Left lung (tissue), 10 donors: ENCODE measurements around the gene CCDC137. TPM values are rescaled to one million over a fixed set of nuclear protein-coding genes. Genes with fewer than 3 reads are reported as not detected.

Source experiments
- ATAC-seq: fragments of 200-7000 bp; cut with Tn5 transposase; one replicate; pipeline ENCODE4 v1.9.1; 2020; ENCODE audit warnings: moderate library complexity
- DNase-seq, 4 donors: peaks; one replicate each; pipeline ENCODE4 v3.0.0-alpha.2; 2013 to 2020
- H3K27ac ChIP-seq, 2 donors: fragments of 200-600 bp; sonication (generic) in 1 of 2; one replicate each; pipeline versions ENCODE4 v1.5.0 to v1.8.0; 2020 to 2021
- H3K27me3 ChIP-seq, 2 donors: fragments of 200-600 bp; sonication (generic) in 1 of 2; one replicate each; pipeline versions ENCODE4 v1.5.0 to v1.8.0; 2020 to 2021
- H3K36me3 ChIP-seq, 2 donors: fragments of 200-600 bp; sonication (generic) in 1 of 2; one replicate each; pipeline versions ENCODE4 v1.5.0 to v1.8.0; 2020 to 2021
- H3K4me1 ChIP-seq, 2 donors: fragments of 200-600 bp; one replicate each; pipeline ENCODE4 v1.8.0; 2021
- H3K4me3 ChIP-seq, 2 donors: fragments of 200-600 bp; sonication (generic) in 1 of 2; one replicate each; pipeline versions ENCODE4 v1.5.0 to v1.8.0; 2020 to 2021; ENCODE audit warnings: mild to moderate bottlenecking in 1 of 2
- H3K9me3 ChIP-seq, 2 donors: fragments of 200-600 bp; sonication (generic) in 1 of 2; one replicate each; pipeline versions ENCODE4 v1.5.0 to v1.8.0; 2020 to 2021
- intact Hi-C, 2 donors: fragments of 100-400 bp; cut with DNase I; formaldehyde crosslinking; loops; one replicate each; pipeline versions ENCODE4 v1.11.2 to v1.14.2; 2022
- polyA plus RNA-seq, 6 donors: library from polyadenylated mRNA; unstranded; fragments of 120-200 nt; gene quantifications; one replicate each; pipeline ENCODE4 v1.2.1, GENCODE V29; 2013; ENCODE audit not compliant: insufficient read length in 6 of 6
- total RNA-seq, 2 donors: library from RNA; stranded (reverse); fragmentation: NEBNext Ultra II Directional; extraction: Animal tissue kit (Norgen Biotek cat#: 25700); gene quantifications; one replicate each; pipeline ENCODE4 v1.2.1, GENCODE V29; 2021
- TF ChIP-seq, protein P1 (sequence below), 2 donors: fragments of 200-600 bp; sonication (generic) in 1 of 2; IDR thresholded peaks; one replicate each; pipeline versions ENCODE4 v1.5.0 to v1.8.0; 2021; ENCODE audit warnings: antibody characterized with exemption in 2 of 2
- donor health status: DM: no; HTN: yes; CAD: no.
- donor health status: DM: no; HTN: no; CAD: no.

The CCDC137 gene
- total and polyA plus RNA-seq, 8 donors = 14.6 to 19.9 (median 15.7) TPM

DNA sequence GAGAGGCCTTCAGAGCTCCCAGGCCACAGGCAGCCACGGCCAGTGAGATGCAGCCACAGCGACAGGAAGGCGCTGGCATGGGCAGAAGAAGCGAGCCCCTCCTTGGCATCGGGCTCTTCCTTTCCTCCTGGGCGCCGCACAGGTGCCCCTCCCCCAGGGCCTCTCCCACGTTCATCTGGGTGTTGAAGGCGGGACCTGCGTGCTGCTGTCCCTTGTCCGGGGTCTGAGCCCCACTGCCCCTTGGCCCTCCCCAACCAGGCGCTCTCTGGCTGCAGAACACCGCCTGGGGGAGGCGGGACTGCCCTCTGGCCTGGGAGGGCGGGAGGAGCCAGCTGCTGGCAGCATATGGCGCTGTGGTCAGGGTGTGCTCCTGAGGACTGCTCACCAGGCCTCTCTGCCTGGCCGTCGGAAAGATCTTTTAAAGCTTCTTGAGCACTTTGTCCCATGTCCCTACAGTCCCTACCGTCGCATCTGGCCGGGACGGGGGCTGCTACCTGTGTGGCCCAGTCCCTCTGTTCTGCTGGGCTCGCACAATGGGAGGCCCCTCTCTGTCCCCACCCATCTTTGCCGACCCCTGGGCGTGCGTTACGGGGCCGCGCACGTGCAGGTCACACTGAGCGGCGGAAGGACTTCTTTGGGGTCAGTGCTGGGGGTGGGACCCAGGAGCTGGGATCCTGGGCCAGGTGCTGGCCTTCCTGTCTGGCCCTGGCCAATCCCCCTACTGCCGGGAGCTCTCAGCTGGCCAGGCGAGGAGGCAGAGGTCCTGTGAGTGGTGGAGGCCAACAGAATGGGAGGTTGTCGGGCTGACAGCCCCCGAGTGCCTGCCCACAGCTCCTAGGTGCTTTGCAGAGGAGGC lies 47.2 kb downstream of the CCDC137 start:
- DNase-seq (no peak), ATAC-seq (no peak)
- intact Hi-C loops = no loop called here
- no peak overlapping the region for H3K27ac ChIP-seq
- H3K9me3 ChIP-seq = no peaks in the 10 kb centered on the region
- H3K27me3 ChIP-seq = no peaks in the 10 kb centered on the region
- H3K4me3 ChIP-seq = peak overlapping the region in 1 of 2 donors; percentile 83
- TF ChIP-seq, protein P1, sequence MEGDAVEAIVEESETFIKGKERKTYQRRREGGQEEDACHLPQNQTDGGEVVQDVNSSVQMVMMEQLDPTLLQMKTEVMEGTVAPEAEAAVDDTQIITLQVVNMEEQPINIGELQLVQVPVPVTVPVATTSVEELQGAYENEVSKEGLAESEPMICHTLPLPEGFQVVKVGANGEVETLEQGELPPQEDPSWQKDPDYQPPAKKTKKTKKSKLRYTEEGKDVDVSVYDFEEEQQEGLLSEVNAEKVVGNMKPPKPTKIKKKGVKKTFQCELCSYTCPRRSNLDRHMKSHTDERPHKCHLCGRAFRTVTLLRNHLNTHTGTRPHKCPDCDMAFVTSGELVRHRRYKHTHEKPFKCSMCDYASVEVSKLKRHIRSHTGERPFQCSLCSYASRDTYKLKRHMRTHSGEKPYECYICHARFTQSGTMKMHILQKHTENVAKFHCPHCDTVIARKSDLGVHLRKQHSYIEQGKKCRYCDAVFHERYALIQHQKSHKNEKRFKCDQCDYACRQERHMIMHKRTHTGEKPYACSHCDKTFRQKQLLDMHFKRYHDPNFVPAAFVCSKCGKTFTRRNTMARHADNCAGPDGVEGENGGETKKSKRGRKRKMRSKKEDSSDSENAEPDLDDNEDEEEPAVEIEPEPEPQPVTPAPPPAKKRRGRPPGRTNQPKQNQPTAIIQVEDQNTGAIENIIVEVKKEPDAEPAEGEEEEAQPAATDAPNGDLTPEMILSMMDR (IDR thresholded peaks at IDR 0.05) = no peak
- peaks cover 0 to 18% of the 10 kb centered on the region in 2 donors for H3K36me3 ChIP-seq
- peaks cover 23 to 42% of the 10 kb centered on the region in 2 donors for H3K4me1 ChIP-seq

DNA sequence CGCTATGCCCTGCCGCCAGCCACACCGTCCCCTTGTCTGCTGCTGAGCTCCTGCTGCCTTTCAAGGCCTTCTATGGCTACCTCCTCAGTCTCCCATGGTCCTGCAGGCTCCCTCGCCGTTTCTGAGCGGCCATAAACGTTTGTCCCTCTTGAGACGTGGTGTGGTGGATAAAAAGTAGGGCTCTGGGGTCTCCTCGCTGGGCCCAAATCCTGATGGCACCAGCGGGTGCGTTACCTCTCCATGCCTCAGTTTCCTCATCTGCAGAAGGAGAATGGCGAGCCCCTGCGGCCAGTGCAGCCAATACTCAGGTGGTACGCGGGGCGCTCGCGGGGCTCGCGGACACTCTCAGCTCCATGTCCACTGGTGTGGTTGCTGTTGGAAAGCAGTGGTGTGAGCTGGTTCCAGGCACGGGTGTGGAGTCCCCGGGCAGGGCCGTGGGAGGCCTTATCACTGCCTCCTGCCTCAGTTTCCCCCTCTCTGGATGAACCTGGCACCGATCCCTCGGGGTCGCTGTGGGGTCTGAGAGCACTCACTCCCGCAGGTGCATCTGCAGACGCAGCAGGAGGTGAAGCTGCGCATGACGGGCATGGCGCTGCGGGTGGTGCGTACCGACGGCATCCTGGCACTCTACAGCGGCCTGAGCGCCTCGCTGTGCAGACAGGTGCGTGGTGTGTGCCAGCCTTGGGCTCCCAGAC lies 48.0 kb downstream of the CCDC137 start:
- no peak overlapping the region for H3K4me3 ChIP-seq
- DNase-seq = no peak
- intact Hi-C loops = no loop called here
- peaks cover 0 to 24% of the 10 kb centered on the region in 2 donors for H3K36me3 ChIP-seq
- peaks cover 23 to 42% of the 10 kb centered on the region in 2 donors for H3K4me1 ChIP-seq
- no peaks in the 10 kb centered on the region for H3K27me3 ChIP-seq
- TF ChIP-seq, protein P1 (IDR thresholded peaks at IDR 0.05) = no peak
- ATAC-seq = no peak
- no peaks in the 10 kb centered on the region for H3K9me3 ChIP-seq
- H3K27ac ChIP-seq = no peak overlapping the region

DNA sequence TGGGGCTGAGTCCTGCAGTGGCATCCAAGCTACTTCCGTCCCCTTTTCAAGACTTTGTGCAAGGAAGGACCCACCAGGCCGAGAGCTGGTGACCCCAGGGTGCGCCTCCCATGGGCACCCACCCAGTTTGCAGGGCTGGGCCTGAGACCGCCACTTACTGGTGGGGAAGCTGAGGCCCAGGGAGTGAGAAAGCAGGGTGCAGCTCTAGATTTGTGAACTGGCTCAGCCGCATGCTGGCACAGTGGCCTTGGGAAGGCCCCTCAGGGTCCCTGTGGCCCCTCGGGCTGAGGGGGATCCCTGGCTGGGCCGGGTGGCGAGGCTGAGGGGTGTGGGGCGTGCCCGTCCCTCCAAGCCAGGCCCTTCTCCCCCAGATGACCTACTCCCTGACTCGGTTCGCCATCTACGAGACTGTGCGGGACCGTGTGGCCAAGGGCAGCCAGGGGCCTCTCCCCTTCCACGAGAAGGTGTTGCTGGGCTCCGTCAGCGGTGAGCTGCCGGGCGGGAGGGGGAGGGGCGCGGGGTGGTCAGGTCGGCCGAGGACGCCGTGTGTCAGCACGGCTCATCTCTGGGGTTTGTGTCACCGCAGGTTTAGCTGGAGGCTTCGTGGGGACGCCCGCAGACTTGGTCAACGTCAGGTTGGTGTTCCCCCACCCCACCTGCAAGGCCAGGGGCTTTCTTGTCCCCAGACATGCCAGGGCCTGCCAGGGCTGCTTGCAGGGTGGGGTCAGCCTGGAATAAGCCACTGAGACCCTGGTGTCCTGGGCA lies 48.8 kb downstream of the CCDC137 start:
- H3K9me3 ChIP-seq = no peaks in the 10 kb centered on the region
- peaks cover 23 to 35% of the 10 kb centered on the region in 2 donors for H3K4me1 ChIP-seq
- no peak overlapping the region for H3K4me3 ChIP-seq
- H3K27me3 ChIP-seq = no peaks in the 10 kb centered on the region
- ATAC-seq (no peak), DNase-seq (no peak)
- H3K27ac ChIP-seq = no peak overlapping the region
- intact Hi-C loops = no loop called here
- peaks cover 0 to 28% of the 10 kb centered on the region in 2 donors for H3K36me3 ChIP-seq
- TF ChIP-seq, protein P1 (IDR thresholded peaks at IDR 0.05) = no peak

DNA sequence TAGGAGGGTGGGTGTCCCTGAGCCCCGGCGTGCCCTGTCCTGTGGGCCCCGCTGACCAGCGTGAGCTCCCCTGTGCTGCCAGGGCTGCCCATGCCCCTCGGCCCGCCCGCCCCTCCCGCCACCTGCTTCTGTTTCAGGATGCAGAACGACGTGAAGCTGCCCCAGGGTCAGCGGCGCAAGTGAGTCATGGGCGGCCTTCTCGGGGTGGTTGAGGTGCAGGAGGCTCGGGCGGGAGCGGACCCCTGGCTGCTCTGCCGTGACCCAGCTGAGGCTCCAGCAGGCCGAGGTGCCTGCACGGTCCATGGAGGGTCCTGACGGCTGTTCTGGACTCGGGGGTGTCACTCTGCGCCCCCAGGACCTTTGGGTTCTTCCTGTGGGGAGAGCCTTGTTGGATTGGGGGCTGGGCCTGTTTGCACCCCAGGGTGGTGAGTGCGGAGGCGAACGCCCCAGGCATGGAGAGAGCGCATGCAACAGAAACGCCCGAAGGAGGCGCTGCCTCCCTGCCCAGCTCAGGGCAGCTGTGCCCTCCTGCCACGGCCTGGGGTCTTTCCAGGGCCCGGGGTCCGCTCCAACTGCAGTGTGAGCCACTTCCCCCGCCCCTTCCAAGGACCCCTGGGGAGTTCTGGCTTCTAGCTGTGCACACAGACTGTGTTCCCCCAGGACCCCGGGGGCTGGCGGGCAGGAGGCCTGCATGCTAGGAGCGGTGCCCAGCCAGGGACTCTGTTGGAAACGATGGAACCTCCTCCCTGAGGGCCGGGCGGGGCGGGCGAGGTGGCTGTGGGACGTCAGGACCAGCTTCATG lies 49.5 kb downstream of the CCDC137 start:
- Histone ChIP-seq H3K27ac (no peak overlapping the region), H3K4me3 (no peak overlapping the region), H3K4me1 (peaks cover 15 to 28% of the 10 kb centered on the region in 2 donors), H3K27me3 (no peaks in the 10 kb centered on the region), H3K36me3 (peaks cover 0 to 28% of the 10 kb centered on the region in 2 donors), H3K9me3 (no peaks in the 10 kb centered on the region)
- TF ChIP-seq, protein P1 (IDR thresholded peaks at IDR 0.05) = no peak
- DNase-seq = no peak
- intact Hi-C loops = no loop called here
- no peak for ATAC-seq
